Activated naive CD4-positive, alpha-beta T cell treated with anti-CD3 and anti-CD28 coated beads for 36 hours (primary cell): Measurements from ENCODE around the gene GPR78. TPM values are rescaled to one million over a fixed set of nuclear protein-coding genes. Genes with fewer than 3 reads are reported as not detected.

Experiments used
- CTCF ChIA-PET: fragments of 350-600 bp; sonication (Branson Sonifier 250); formaldehyde crosslinking; loops from one replicate; lab custom pipeline; 2021; ENCODE audit warnings: antibody characterized with exemption; lab: Charles Lee
- DNase-seq: peaks from one replicate; pipeline ENCODE4 v3.0.0-alpha.2; 2020
- H3K27ac Mint-ChIP-seq: one replicate; pipeline ENCODE4 v1.8.0; 2021; ENCODE audit warnings: mild to moderate bottlenecking, mixed read lengths
- H3K27me3 Mint-ChIP-seq: one replicate; pipeline ENCODE4 v1.8.0; 2021; ENCODE audit warnings: low read depth, mixed read lengths
- H3K36me3 Mint-ChIP-seq: one replicate; pipeline ENCODE4 v1.8.0; 2021; ENCODE audit warnings: low read depth, mixed read lengths
- H3K4me1 Mint-ChIP-seq: one replicate; pipeline ENCODE4 v1.8.0; 2021; ENCODE audit warnings: low read depth, mixed read lengths
- H3K4me3 Mint-ChIP-seq: one replicate; pipeline ENCODE4 v1.8.0; 2021; ENCODE audit warnings: mild to moderate bottlenecking, moderate library complexity, mixed read lengths
- H3K9me3 Mint-ChIP-seq: one replicate; pipeline ENCODE4 v1.8.0; 2021; ENCODE audit warnings: mixed read lengths
- intact Hi-C: fragments of 100-400 bp; cut with micrococcal nuclease; formaldehyde crosslinking; loops from one replicate; pipeline ENCODE4 v1.15.1; 2023
- total RNA-seq, 2 experiments: library from RNA; stranded (reverse); gene quantifications; one replicate each; pipeline ENCODE4 v1.2.3, GENCODE V29; 2021

The GPR78 gene
- total RNA-seq, 2 experiments from 2014 or later, result not detected

DNA sequence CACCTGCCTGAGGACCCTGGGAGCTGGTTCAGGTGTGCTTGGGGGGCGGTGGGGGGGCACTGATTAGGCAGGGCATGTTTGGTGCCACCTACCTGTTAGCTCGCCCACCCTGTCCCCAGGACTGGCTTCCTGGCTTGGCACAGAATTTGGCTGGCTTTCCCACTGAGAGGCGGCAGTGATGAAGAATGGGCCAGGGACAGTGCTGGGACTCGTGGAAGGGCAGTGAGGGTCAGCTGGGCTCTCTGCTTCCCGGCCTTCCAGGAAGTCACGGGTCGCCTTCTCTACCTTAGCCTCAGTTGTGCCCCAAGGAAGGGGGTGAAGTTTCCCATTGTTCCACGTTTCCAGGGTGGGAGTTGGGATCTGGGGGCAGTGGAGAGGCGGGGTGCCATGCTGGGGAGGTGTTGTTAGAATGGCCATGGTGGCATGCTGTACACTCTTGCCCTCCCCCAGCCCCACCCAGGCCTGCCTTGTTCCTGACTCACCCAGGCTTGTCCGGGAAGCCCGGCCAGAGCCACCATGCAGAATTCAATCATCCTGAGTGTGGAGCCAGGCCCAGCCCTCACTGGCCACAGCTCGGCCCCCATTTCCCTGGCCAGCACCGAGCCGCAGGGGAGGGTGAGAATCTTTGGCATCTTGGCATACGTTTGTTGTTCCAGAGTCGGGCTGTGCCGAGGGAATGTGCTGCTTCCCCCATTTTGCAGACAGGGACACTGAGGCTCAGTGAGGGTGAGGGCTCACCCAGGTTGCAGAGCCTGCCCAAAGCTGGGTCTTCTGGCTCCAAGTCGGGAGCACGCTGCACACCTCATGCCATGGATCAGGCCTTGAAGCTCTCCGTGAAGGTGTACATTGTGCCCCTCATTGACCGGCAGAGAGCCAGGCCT lies 21.9 kb upstream of the GPR78 start:
- intact Hi-C loops, result no loop called here
- Mint-ChIP-seq H3K4me3 (no peak overlapping the region), H3K9me3 (no peaks in the 10 kb centered on the region), H3K27ac (no peak overlapping the region), H3K4me1 (no peaks in the 10 kb centered on the region), H3K27me3 (peaks cover 2% of the 10 kb centered on the region), H3K36me3 (no peaks in the 10 kb centered on the region)
- CTCF ChIA-PET, result no interaction called here
- DNase-seq, result no peak

DNA sequence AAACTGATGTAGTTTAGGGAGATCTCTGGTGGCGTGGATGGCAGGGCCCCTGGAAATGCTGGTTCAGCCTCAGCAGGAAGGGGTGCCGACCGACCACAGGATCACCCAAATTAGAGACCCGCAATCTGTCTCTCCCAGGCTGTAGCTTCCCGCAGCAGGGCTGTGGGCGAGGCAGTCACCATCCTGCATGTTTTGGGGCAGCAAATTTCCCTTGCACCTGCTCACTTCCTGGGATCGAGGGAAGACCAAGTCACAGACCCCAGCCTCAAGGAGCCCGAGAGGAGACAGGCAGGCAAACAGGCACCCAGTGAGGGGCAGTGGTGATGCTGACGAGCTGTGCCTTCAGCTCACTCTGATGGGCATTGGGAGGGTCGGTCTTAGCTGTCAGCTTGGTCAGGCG lies 21.2 kb upstream of the GPR78 start:
- H3K9me3 Mint-ChIP-seq, result no peaks in the 10 kb centered on the region
- H3K4me1 Mint-ChIP-seq, result no peaks in the 10 kb centered on the region
- no peak overlapping the region for H3K27ac Mint-ChIP-seq
- intact Hi-C loops, result no loop called here
- H3K4me3 Mint-ChIP-seq, result no peak overlapping the region
- no peak for DNase-seq
- H3K36me3 Mint-ChIP-seq, result no peaks in the 10 kb centered on the region
- H3K27me3 Mint-ChIP-seq, result peaks cover 2% of the 10 kb centered on the region
- CTCF ChIA-PET, result no interaction called here

DNA sequence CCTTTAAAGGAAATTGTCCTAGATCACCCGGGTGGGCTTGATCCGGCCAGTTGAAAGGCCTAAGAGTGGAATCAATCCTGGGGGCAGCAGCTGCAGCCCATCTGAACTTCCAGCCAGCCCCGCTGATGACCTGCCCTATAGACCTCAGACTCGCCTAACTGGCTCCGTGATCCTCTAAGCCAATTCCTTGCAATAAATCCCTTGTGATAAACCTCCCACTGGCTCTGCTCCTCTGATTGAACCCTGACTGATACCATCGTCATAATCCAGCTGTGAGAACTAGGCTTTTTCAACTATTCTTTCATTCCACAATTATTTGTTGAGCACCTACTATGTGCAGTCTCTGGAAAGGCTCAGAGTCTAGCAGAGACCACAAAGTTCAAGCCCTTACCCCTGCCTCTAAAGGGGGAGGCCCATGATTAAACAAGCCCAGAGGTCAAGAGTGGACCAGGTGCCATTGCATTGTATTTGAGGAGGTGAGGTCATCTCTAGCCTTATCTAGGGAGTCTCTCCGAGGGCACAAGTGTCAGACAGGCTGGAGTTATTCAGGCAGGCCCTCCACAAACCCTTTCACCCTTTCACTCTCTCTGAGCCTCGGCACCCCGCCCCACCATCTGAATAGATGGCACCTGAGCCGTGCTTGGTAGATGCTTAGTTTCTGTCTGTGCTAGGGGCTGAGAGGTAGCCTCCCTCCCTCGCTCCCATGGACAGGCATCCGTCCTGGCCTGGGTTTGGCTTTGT lies 20.5 kb upstream of the GPR78 start:
- DNase-seq, result no peak
- CTCF ChIA-PET, result interaction anchor here (1.0 kb wide), 1 partner anchor 48 kb away, joined by 3 read pairs; no protein-coding TSS in a partner anchor
- peaks cover 2% of the 10 kb centered on the region for H3K27me3 Mint-ChIP-seq
- H3K4me1 Mint-ChIP-seq, result no peaks in the 10 kb centered on the region
- H3K9me3 Mint-ChIP-seq, result no peaks in the 10 kb centered on the region
- H3K36me3 Mint-ChIP-seq, result no peaks in the 10 kb centered on the region
- intact Hi-C loops, result no loop called here
- H3K4me3 Mint-ChIP-seq, result no peak overlapping the region
- H3K27ac Mint-ChIP-seq, result no peak overlapping the region

DNA sequence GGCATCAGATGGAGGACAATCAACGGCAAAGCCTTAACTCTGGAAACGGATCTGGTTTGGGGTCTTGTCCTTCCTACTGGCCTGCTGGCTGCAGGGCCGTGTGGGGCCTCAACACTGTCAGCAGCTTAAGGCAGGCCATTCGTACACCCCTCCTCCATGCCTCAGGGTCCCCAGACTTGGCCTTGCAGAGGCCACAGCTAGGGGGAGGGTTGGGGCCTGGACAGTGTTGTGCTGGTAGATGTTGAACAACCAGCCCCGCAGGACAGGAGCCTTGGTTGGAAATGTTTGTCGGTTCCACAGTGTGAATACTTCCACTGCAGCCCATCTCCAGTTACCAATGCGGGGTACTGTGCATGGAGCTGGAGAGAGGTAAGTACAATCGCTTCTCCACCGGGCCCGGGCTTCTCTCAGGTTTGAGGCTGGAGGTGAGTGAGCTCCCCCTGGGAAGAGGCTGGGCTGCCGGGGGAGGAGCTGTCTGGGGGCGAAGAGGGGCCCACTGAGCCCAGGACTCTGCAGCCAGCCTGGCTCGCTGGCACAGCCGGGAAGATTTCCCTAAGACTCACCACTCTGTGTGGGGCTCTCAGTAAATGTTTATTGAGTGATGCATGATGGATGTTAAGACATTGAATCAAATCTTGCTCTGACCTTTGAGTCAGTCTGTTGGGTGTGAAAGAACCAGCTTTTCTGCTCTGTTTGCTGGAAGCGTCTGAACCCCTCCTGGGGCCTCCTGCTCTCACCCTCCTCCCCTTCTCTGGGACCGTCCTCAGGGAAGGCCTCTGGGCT lies 19.7 kb upstream of the GPR78 start:
- intact Hi-C loops, result no loop called here
- Mint-ChIP-seq H3K4me1 (no peaks in the 10 kb centered on the region), H3K4me3 (no peak overlapping the region), H3K9me3 (no peaks in the 10 kb centered on the region), H3K36me3 (no peaks in the 10 kb centered on the region), H3K27me3 (peaks cover 2% of the 10 kb centered on the region), H3K27ac (no peak overlapping the region)
- CTCF ChIA-PET, result interaction anchor here (1.0 kb wide), 1 partner anchor 47 kb away, joined by 3 read pairs; no protein-coding TSS in a partner anchor
- no peak for DNase-seq

DNA sequence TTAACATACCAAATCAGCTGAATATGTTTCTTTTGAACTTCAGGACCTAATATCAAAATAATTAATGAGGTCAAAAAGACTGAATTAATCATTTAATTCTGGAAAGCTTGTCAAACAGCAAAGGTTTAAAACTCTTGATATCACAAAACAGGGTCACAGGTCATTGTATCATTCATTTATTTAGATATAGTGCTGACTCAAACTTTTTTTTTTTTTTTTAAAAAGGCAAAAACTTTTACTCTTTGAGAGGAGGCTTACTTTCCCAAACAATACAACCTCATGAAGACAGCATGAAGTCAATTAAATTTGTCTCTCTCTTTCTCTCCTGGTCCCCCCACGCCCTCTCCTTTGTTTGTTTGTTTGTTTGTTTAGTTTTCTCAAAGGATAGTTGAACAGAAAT lies 15.6 kb upstream of the GPR78 start:
- CTCF ChIA-PET, result no interaction called here
- Mint-ChIP-seq H3K27ac (no peak overlapping the region), H3K36me3 (no peaks in the 10 kb centered on the region), H3K27me3 (peaks cover 2% of the 10 kb centered on the region), H3K9me3 (no peaks in the 10 kb centered on the region), H3K4me1 (no peaks in the 10 kb centered on the region), H3K4me3 (no peak overlapping the region)
- intact Hi-C loops, result no loop called here
- DNase-seq, result no peak

DNA sequence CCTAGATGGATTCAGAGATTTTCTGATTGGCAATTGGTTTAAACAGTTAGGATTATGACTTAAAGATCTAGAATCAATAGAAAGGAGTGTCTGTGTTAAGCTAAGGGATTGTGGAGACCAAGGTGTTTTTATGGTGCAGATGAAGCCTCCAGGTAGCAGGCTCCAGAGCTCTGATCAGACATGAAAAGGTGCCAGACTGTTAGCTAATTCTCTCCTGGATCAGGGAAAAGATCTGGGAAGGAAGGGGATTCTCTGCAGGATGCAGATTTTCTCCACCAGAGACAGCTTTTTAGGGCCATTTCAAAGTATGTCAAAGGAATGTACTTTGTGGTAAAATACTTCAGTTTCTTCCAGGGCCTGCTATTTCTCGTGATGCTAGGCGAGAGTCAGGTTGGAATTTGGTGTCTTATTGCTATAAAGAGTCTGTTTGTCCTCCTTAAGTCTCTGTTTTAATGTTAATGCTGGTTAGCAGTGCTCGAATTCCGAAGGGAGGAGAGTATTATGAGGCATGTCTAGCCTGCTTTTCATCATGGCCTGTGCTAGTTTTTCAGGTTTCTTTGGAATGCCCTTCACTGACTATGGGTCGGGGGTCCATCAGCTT lies 12.0 kb upstream of the GPR78 start:
- Mint-ChIP-seq H3K4me3 (no peak overlapping the region), H3K27me3 (no peaks in the 10 kb centered on the region), H3K9me3 (no peaks in the 10 kb centered on the region), H3K27ac (no peak overlapping the region), H3K4me1 (no peaks in the 10 kb centered on the region), H3K36me3 (no peaks in the 10 kb centered on the region)
- CTCF ChIA-PET, result no interaction called here
- intact Hi-C loops, result no loop called here
- DNase-seq, result no peak

DNA sequence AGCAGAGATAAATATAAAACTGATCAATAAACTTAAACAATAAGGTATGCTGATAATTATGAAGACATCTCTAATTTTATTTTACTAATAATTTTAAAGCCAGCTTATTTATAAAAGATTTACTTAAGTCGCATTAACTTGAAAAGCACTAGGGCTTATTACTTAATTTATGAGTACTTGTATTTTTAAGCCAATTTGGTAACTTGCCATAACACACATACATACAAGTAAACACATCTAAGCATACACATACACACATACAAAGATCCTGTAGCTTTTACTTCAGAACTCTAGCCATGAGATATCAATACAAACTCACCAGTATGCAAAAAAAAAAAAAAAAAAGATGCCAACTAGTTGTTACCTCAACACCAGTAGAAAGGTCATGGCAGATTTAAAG lies 10.0 kb upstream of the GPR78 start:
- no peaks in the 10 kb centered on the region for H3K36me3 Mint-ChIP-seq
- intact Hi-C loops, result no loop called here
- no peak for DNase-seq
- no peak overlapping the region for H3K27ac Mint-ChIP-seq
- CTCF ChIA-PET, result interaction anchor here (0.6 kb wide), 1 partner anchor 23 kb away, joined by 3 read pairs; no protein-coding TSS in a partner anchor
- H3K9me3 Mint-ChIP-seq, result no peaks in the 10 kb centered on the region
- H3K4me3 Mint-ChIP-seq, result no peak overlapping the region
- H3K27me3 Mint-ChIP-seq, result no peaks in the 10 kb centered on the region
- no peaks in the 10 kb centered on the region for H3K4me1 Mint-ChIP-seq

DNA sequence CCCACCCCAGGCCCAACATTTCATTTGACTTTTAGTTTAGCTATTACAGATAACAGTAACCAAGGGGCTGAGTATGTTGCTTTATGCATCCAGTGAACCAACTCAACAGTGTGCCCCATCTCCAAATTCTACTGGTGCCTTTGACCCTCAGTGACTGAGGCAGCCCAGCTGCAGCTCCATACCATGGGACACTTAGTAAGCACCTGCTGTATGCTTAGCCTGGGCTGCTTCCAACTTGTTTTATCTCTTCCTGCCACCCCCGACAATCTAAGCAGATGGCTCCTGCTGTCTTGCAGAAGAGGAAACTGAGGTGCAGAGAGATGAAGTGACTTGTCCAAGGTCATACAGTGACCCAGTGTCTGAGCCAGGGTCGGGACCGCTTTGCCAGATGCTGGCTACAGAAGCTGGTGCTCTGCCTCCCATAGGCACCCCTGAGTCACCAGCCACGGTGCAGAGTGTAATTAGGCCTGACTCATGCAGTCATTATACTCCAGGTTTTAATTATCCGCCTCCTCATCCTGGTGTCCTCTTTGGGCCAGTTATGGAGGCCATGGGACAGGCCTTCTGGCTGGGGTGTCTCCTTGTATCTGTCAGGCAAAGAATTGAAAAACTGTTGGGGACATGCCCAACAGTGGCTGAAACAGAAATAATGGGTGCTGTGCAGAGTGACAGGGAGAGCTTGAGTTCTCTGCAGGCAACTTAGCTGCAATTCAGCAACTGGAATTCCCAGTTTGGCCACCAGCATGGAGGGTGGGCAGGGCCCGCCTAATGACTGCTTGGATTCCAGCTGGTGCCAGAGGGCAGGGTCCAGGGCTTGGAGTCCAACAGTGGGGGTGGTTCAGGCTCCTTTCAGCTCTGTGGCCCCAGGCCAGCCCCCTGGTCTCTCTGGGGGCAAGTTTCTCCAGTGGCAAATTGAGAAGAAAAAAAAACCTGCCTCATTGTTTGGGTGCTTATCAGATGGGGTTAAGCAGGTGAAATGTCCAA lies 8.2 kb upstream of the GPR78 start:
- Mint-ChIP-seq H3K27me3 (peaks cover 2% of the 10 kb centered on the region), H3K27ac (no peak overlapping the region), H3K36me3 (no peaks in the 10 kb centered on the region), H3K9me3 (no peaks in the 10 kb centered on the region), H3K4me3 (no peak overlapping the region), H3K4me1 (no peaks in the 10 kb centered on the region)
- CTCF ChIA-PET, result no interaction called here
- DNase-seq, result no peak
- intact Hi-C loops, result no loop called here

DNA sequence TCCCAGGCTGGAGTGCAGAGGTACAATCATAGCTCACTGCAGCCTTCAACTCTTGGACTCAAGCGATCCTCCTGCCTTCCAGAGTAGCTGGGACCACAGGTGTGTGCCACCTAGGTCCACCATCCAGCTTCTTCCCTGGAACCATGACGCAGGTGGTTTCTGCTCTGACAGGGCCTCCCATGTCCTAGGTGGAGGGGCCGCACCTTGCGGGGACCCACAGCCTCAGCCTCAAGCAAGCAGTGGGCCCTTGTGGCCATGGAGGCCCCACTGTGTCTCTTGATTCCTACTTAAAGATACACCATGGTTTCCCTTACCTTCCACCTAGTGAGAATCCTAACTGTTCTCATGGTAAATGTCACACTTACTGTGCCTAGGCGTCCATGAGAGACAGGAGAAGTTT lies 6.9 kb upstream of the GPR78 start:
- CTCF ChIA-PET, result no interaction called here
- H3K4me1 Mint-ChIP-seq, result no peaks in the 10 kb centered on the region

DNA sequence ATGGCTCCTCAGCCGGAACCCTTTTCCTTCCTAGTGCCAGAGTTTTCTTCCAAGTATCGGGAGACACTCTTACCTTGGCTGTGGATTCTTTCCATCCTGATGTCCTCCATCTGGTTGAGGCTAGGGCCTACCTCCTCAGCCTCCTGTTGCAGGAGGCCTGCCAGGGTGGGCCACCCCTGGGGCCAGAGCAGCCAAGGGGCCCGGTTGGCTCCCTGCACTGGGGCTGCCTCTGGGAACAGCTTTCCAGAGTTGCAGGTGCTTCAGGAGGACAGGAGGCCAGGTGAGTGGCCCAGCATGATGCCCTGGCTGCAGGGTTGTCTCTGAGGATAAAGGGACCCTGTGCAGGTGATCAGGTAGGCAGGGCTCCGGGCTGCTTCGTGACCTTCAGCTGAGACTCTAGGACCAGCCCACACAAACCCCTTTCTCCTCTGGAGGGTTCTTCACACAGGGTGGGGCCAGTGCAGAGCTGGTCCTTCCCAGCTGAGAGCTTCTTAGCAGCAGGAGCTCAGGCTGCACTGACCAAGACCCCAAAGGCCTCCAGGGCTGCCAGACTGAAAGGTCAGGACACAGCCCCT lies 5.3 kb upstream of the GPR78 start:
- Mint-ChIP-seq H3K4me1 (no peaks in the 10 kb centered on the region), H3K4me3 (no peak overlapping the region), H3K27me3 (peaks cover 15% of the 10 kb centered on the region), H3K9me3 (no peaks in the 10 kb centered on the region), H3K36me3 (no peaks in the 10 kb centered on the region), H3K27ac (no peak overlapping the region)
- intact Hi-C loops, result no loop called here
- CTCF ChIA-PET, result interaction anchor here (0.5 kb wide), 1 partner anchor 18 kb away, joined by 3 read pairs; the partner anchor contains the start of gene CPZ
- DNase-seq, result no peak

More for the DNA sequence above, 6.9 kb upstream of the GPR78 start:
- peaks cover 9% of the 10 kb centered on the region for H3K27me3 Mint-ChIP-seq
- intact Hi-C loops, result no loop called here
- DNase-seq, result no peak
- H3K36me3 Mint-ChIP-seq, result no peaks in the 10 kb centered on the region
- H3K9me3 Mint-ChIP-seq, result no peaks in the 10 kb centered on the region
- no peak overlapping the region for H3K4me3 Mint-ChIP-seq
- H3K27ac Mint-ChIP-seq, result no peak overlapping the region

DNA sequence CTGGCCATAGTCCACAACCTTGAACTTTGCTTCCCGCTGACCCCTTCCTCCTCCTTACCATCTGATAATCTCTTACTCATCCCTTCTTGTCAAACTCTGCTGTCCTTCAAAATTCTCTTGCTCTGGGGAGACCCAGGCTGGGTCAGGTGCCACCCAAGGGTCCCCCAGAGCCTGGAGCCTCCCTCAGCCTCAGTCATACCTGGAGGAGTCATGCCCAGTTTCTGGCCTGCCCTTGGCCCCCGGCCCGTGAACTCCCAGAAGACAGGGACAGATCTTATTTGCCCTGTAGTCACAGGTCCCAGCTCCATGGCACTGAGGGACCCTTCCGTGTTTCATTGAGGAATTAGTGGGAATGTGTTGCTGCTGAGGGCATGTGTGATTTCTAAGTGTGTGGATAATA lies 4.7 kb upstream of the GPR78 start:
- H3K27ac Mint-ChIP-seq, result no peak overlapping the region
- no peak overlapping the region for H3K4me3 Mint-ChIP-seq
- no peaks in the 10 kb centered on the region for H3K9me3 Mint-ChIP-seq
- DNase-seq, result no peak
- peaks cover 15% of the 10 kb centered on the region for H3K27me3 Mint-ChIP-seq
- CTCF ChIA-PET, result no interaction called here
- H3K4me1 Mint-ChIP-seq, result no peaks in the 10 kb centered on the region
- intact Hi-C loops, result no loop called here
- no peaks in the 10 kb centered on the region for H3K36me3 Mint-ChIP-seq
